H1 (cell line): Measurements from ENCODE around the gene WNT9A. TPM values are rescaled to one million over a fixed set of nuclear protein-coding genes. Genes with fewer than 3 reads are reported as not detected.
A peak's percentile ranks its signal among the peaks of the same experiment; 100 is the strongest.

Source experiments
- CTCF ChIA-PET: fragments of 300-600 bp; sonication (Branson Sonifier 250); formaldehyde crosslinking; loops from one replicate; lab custom pipeline; 2021; ENCODE audit not compliant: partially characterized antibody; lab: Charles Lee
- POLR2A ChIA-PET: fragments of 300-600 bp; sonication (Branson Sonifier 250); formaldehyde crosslinking; loops from one replicate; lab custom pipeline; 2021; ENCODE audit warnings: inconsistent platforms; ENCODE audit not compliant: partially characterized antibody; lab: Charles Lee
- DNase-seq, 2 experiments: peaks; one replicate each; pipeline versions ENCODE4 v3.0.0 to v3.0.0-alpha.2; 2010 to 2022; ENCODE audit warnings: low spot score in 2 of 2, low read depth in 1 of 2, mixed read lengths in 1 of 2
- FAIRE-seq: peaks from 2 replicates; lab custom pipeline; 2011; peaks lifted over from hg19 to GRCh38; lab: Jason Lieb, UNC
- H2AFZ ChIP-seq: 2 replicates; pipeline ENCODE4 v1.8.1; 2012; ENCODE audit warnings: low read length, inconsistent platforms
- H2AK5ac ChIP-seq: 2 replicates; pipeline ENCODE4 v1.6.1; 2013; ENCODE audit warnings: low read depth, low read length
- H2BK120ac ChIP-seq: replicated peaks from 2 replicates; pipeline ENCODE3; 2013; ENCODE audit warnings: low read depth, low read length, inconsistent platforms
- H2BK12ac ChIP-seq: 2 replicates; pipeline ENCODE4 v1.6.1; 2013; ENCODE audit warnings: low read depth, low read length
- H2BK15ac ChIP-seq: 2 replicates; pipeline ENCODE4 v1.6.1; 2013; ENCODE audit warnings: low read length
- H2BK20ac ChIP-seq: 2 replicates; pipeline ENCODE4 v1.6.1; 2013; ENCODE audit warnings: low read length
- H2BK5ac ChIP-seq: 2 replicates; pipeline ENCODE4 v1.6.1; 2013; ENCODE audit warnings: low read depth, low read length
- H3K14ac ChIP-seq: 2 replicates; pipeline ENCODE4 v1.6.1; 2013; ENCODE audit warnings: inconsistent platforms; ENCODE audit not compliant: insufficient read length
- H3K18ac ChIP-seq: 2 replicates; pipeline ENCODE4 v1.6.1; 2013; ENCODE audit warnings: low read length; ENCODE audit errors: extremely low read depth
- H3K23ac ChIP-seq: 2 replicates; pipeline ENCODE4 v1.6.1; 2013; ENCODE audit warnings: inconsistent platforms; ENCODE audit not compliant: insufficient read length
- H3K23me2 ChIP-seq: 2 replicates; pipeline ENCODE4 v1.6.1; 2013; ENCODE audit warnings: low read depth, low read length
- H3K27ac ChIP-seq: 2 replicates; pipeline ENCODE4 v1.6.1; 2011; ENCODE audit warnings: low read depth, low read length, inconsistent platforms
- H3K27me3 ChIP-seq, 4 experiments: replicated peaks in 1 of 4; 1 replicate in 1 of 4; 2 replicates in 3 of 4; pipeline versions ENCODE4 v1.6.1 to v1.8.1; 2011 to 2013; ENCODE audit warnings: low read length in 3 of 4, mild to moderate bottlenecking in 3 of 4, inconsistent platforms in 2 of 4, mixed read lengths in 2 of 4, moderate library complexity in 1 of 4; ENCODE audit not compliant: control insufficient read depth in 3 of 4, insufficient read depth in 3 of 4; ENCODE audit errors: extremely low read depth in 1 of 4
- H3K36me3 ChIP-seq, 4 experiments: 2 replicates each; pipeline versions ENCODE4 v1.6.1 to v1.8.1; 2011 to 2013; ENCODE audit warnings: mild to moderate bottlenecking in 4 of 4, low read length in 3 of 4, moderate library complexity in 2 of 4, control low read depth in 1 of 4, inconsistent platforms in 1 of 4; ENCODE audit not compliant: insufficient read depth in 4 of 4, control insufficient read depth in 2 of 4
- H3K4ac ChIP-seq: replicated peaks from 2 replicates; pipeline ENCODE3; 2013; ENCODE audit warnings: low read length, low read depth, mixed read lengths, inconsistent platforms; ENCODE audit not compliant: insufficient read length
- H3K4me1 ChIP-seq, 4 experiments: replicated peaks in 1 of 4; 1 replicate in 1 of 4; 2 replicates in 3 of 4; pipeline versions ENCODE4 v1.6.1 to v1.8.1; 2011 to 2013; ENCODE audit warnings: low read length in 3 of 4, inconsistent platforms in 2 of 4, mixed read lengths in 1 of 4; ENCODE audit not compliant: insufficient read depth in 4 of 4, control insufficient read depth in 3 of 4
- H3K4me2 ChIP-seq, 2 experiments: 2 replicates each; pipeline versions ENCODE4 v1.6.1 to v1.8.1; 2011 to 2013; ENCODE audit warnings: low read depth in 2 of 2, low read length in 2 of 2, control low read depth in 1 of 2, inconsistent platforms in 1 of 2, mild to moderate bottlenecking in 1 of 2; ENCODE audit not compliant: insufficient read depth in 1 of 2
- H3K4me3 ChIP-seq, 4 experiments: fragments of 200-600, 300-600 bp in 1 of 4; sonication (generic), shearing (Covaris generic), sonication (Bioruptor Twin) in 1 of 4; 2 replicates each; pipeline versions ENCODE4 v1.5.1 to v1.8.1; 2011 to 2016; ENCODE audit warnings: low read length in 4 of 4, low read depth in 3 of 4, control low read depth in 2 of 4, inconsistent platforms in 2 of 4, mild to moderate bottlenecking in 2 of 4, mixed read lengths in 1 of 4, moderate library complexity in 1 of 4; ENCODE audit not compliant: insufficient read depth in 2 of 4; ENCODE audit errors: extremely low read depth in 1 of 4
- H3K56ac ChIP-seq: replicated peaks from 2 replicates; pipeline ENCODE3; 2013; ENCODE audit warnings: low read depth, mild to moderate bottlenecking, mixed read lengths, low read length, inconsistent platforms; ENCODE audit not compliant: insufficient read length
- H3K79me1 ChIP-seq: 2 replicates; pipeline ENCODE4 v1.6.1; 2013; ENCODE audit warnings: low read depth, low read length, control low read depth
- H3K79me2 ChIP-seq, 2 experiments: 2 replicates each; pipeline versions ENCODE4 v1.6.1 to v1.8.1; 2012 to 2013; ENCODE audit warnings: low read length in 2 of 2, mild to moderate bottlenecking in 2 of 2, inconsistent platforms in 1 of 2; ENCODE audit not compliant: insufficient read depth in 2 of 2, control insufficient read depth in 1 of 2
- H3K9ac ChIP-seq, 4 experiments: replicated peaks in 1 of 4; 1 replicate in 1 of 4; 2 replicates in 3 of 4; pipeline versions ENCODE4 v1.6.1 to v1.8.1; 2011 to 2013; ENCODE audit warnings: low read depth in 3 of 4, low read length in 3 of 4, control low read depth in 2 of 4, mild to moderate bottlenecking in 2 of 4, moderate library complexity in 2 of 4, inconsistent platforms in 1 of 4; ENCODE audit errors: extremely low read depth in 1 of 4
- H3K9me3 ChIP-seq, 2 experiments: 2 replicates each; pipeline versions ENCODE4 v1.6.1 to v1.8.1; 2012 to 2013; ENCODE audit warnings: mild to moderate bottlenecking in 2 of 2, moderate library complexity in 2 of 2, control low read depth in 1 of 2, inconsistent platforms in 1 of 2, low read depth in 1 of 2, low read length in 1 of 2, mixed read lengths in 1 of 2; ENCODE audit not compliant: insufficient read depth in 2 of 2
- H4K20me1 ChIP-seq, 2 experiments: replicated peaks in 1 of 2; 2 replicates each; pipeline versions ENCODE3 to v1.8.1; 2011 to 2013; ENCODE audit warnings: inconsistent platforms in 2 of 2, low read length in 2 of 2, mild to moderate bottlenecking in 1 of 2; ENCODE audit not compliant: insufficient read depth in 2 of 2, control insufficient read depth in 1 of 2
- H4K5ac ChIP-seq: 2 replicates; pipeline ENCODE4 v1.6.1; 2013; ENCODE audit warnings: low read length, low read depth, mixed read lengths, inconsistent platforms; ENCODE audit not compliant: insufficient read length
- H4K8ac ChIP-seq: 2 replicates; pipeline ENCODE4 v1.8.0; 2013; ENCODE audit warnings: mild to moderate bottlenecking, moderate library complexity, low read length, inconsistent platforms; ENCODE audit not compliant: insufficient read depth; ENCODE audit errors: extremely low read depth
- H4K91ac ChIP-seq: replicated peaks from 2 replicates; pipeline ENCODE3; 2013; ENCODE audit warnings: low read length, mixed read lengths, inconsistent platforms; ENCODE audit not compliant: insufficient read length
- CREB1 ChIP-seq: IDR thresholded peaks from 2 replicates; pipeline ENCODE4 v1.6.1; 2012; ENCODE audit warnings: inconsistent platforms
- CTBP2 ChIP-seq: IDR thresholded peaks from 2 replicates; pipeline ENCODE4 v1.7.0; 2011; ENCODE audit warnings: borderline replicate concordance, mild to moderate bottlenecking, moderate library complexity, mixed read lengths, low read length; ENCODE audit not compliant: insufficient read depth, insufficient read length
- E2F6 ChIP-seq: IDR thresholded peaks from 2 replicates; pipeline ENCODE4 v1.6.1; 2012; ENCODE audit warnings: inconsistent platforms
- EZH2 ChIP-seq: fragments of 200-600 bp; sonication (generic); IDR thresholded peaks from 2 replicates; pipeline ENCODE4 v1.7.1; 2012; ENCODE audit warnings: low read depth, mild to moderate bottlenecking, moderate library complexity, low read length, inconsistent platforms; ENCODE audit not compliant: severe bottlenecking
- POLR2A ChIP-seq, 2 experiments: IDR thresholded peaks; 1 replicate in 1 of 2; 2 replicates in 1 of 2; pipeline ENCODE4 v1.6.1; 2011; ENCODE audit warnings: low read depth in 2 of 2, low read length in 2 of 2, mild to moderate bottlenecking in 2 of 2; ENCODE audit errors: control extremely low read depth in 1 of 2
- ZNF274 ChIP-seq: IDR thresholded peaks from 2 replicates; pipeline ENCODE4 v1.7.0; 2012; ENCODE audit warnings: low read length, borderline replicate concordance; ENCODE audit errors: extremely low read depth
- WGBS, 2 experiments: shearing (Covaris generic) in 1 of 2; methylation state at CpG; one replicate each; pipeline versions ENCODE4 v1.1.6 to v1.1.7; 2013 to 2015; ENCODE audit warnings: low lambda C conversion rate in 2 of 2, mixed read lengths in 2 of 2, inconsistent platforms in 1 of 2, low coverage in 1 of 2, missing lambda C conversion rate in 1 of 2; ENCODE audit not compliant: insufficient replicate concordance in 2 of 2, insufficient coverage in 1 of 2, insufficient read length in 1 of 2; ENCODE audit errors: extremely low coverage in 1 of 2, missing lambda C conversion rate in 1 of 2; 5-methylcytosine and 5-hydroxymethylcytosine counted together
- polyA plus RNA-seq, 7 experiments: library from polyadenylated mRNA; depleted of rRNA in 3 of 7; stranded (reverse) in 5 of 7; unstranded in 2 of 7; fragments of >200 nt in 5 of 7; fragments of 200-250 nt in 2 of 7; gene quantifications; 1 replicate in 5 of 7; 2 replicates in 1 of 7; 4 replicates in 1 of 7; pipeline versions ENCODE4 v1.2.1 to v1.2.3, GENCODE V29; 2011 to 2013; ENCODE audit warnings: missing spikeins in 2 of 7, mixed read lengths in 2 of 7
- total RNA-seq: library from RNA; stranded (reverse); fragmentation: NEBNext Ultra II Directional; extraction: Animal tissue kit (Norgen Biotek cat#: 25700); gene quantifications from 2 replicates; pipeline ENCODE4 v1.2.1, GENCODE V29; 2021

Gene WNT9A
- total and polyA plus RNA-seq, 2 of the 8 experiments (the other 6 are each of a cell fraction or from before 2014, with no cell fraction given): 1.1 to 1.5 TPM

GRCh38 chr1:227912866-227913265 lies 34.9 kb downstream of the WNT9A start:
- CTCF ChIA-PET: interaction anchor here (0.8 to 2.2 kb wide), 7 partner anchors 12 to 183 kb away, joined by 3 to 8 read pairs (median 5); no protein-coding TSS in a partner anchor
- Histone ChIP-seq H3K56ac (no peak overlapping the region), H2BK12ac (peak overlapping the region; percentile 68; the same call in 1 of the 2 replicates), H3K9ac (no peak overlapping the region), H2BK20ac (no peak overlapping the region), H3K27ac (no peak overlapping the region), H3K79me1 (no peaks in the 10 kb centered on the region; the same call in 1 of the 2 replicates), H2BK5ac (no peak overlapping the region), H3K4me3 (no peak overlapping the region), H4K91ac (peak overlapping the region; percentile 16), H3K18ac (no peak overlapping the region), H3K36me3 (no peaks in the 10 kb centered on the region; a peak in 1 of 8 replicates), H2AK5ac (no peak overlapping the region; the same call in 1 of the 2 replicates), H4K5ac (peak overlapping the region; percentile 37), H3K14ac (no peak overlapping the region), H3K27me3 (no peaks in the 10 kb centered on the region; a peak in 3 of 7 replicates), H3K4me1 (peaks cover 8 to 35% (median 20%) of the 10 kb centered on the region in 4 experiments), H3K4ac (no peak overlapping the region), H4K8ac (no peak overlapping the region), H2BK120ac (no peak overlapping the region), H3K79me2 (no peaks in the 10 kb centered on the region; a peak in 1 of 4 replicates), H3K23me2 (peaks cover 5% of the 10 kb centered on the region), H3K23ac (no peak overlapping the region), H2AFZ (no peak overlapping the region), H2BK15ac (peak overlapping the region; percentile 81; the same call in 1 of the 2 replicates), H3K9me3 (no peaks in the 10 kb centered on the region), H4K20me1 (no peaks in the 10 kb centered on the region), H3K4me2 (no peak overlapping the region)
- DNase-seq: no peak
- no peak for FAIRE-seq
- POLR2A ChIA-PET: interaction anchor here (1.0 to 1.3 kb wide), 3 partner anchors 9 to 14 kb away, joined by 3 to 4 read pairs (median 3); no protein-coding TSS in a partner anchor
- 76% methylated on average over 14 of the region's 14 CpGs; no CpG with 5 or more reads in 1 of the 2 experiments for WGBS, 2 experiments
- TF ChIP-seq CTBP2: no peak
- no peak for TF ChIP-seq ZNF274
- no peak for TF ChIP-seq E2F6
- no peak for TF ChIP-seq POLR2A (IDR thresholded peaks at IDR 0.05; ENCODE audit: control extremely low read depth in 1 of 2, low read depth in 2 of 2, low read length in 2 of 2)
- TF ChIP-seq EZH2: no peak
- TF ChIP-seq CREB1: no peak
